Loucy (cell line): ENCODE measurements around the gene HMMR.

Experiments used
- H2AFZ ChIP-seq: fragments of 200-600 bp; sonication (generic); 2 replicates; pipeline ENCODE4 v1.6.0; 2016; ENCODE audit warnings: antibody characterized with exemption, mild to moderate bottlenecking, low read length, moderate library complexity
- H3F3A ChIP-seq: fragments of 200-600 bp; 2 replicates; pipeline ENCODE4 v1.6.0; 2016; ENCODE audit warnings: antibody characterized with exemption, low read depth, mild to moderate bottlenecking
- H3K27me3 ChIP-seq: fragments of 200-600 bp; sonication (generic); 2 replicates; pipeline ENCODE4 v1.6.1; 2014; ENCODE audit warnings: low read length, mild to moderate bottlenecking; ENCODE audit not compliant: insufficient read depth, poor library complexity, severe bottlenecking
- H3K36me3 ChIP-seq: fragments of 200-600 bp; sonication (generic); 2 replicates; pipeline ENCODE4 v1.6.1; 2016; ENCODE audit warnings: low read length; ENCODE audit not compliant: insufficient read depth
- H3K4me1 ChIP-seq: fragments of 200-600 bp; sonication (generic); 2 replicates; pipeline ENCODE4 v1.5.1; 2014; ENCODE audit warnings: low read length, mild to moderate bottlenecking; ENCODE audit not compliant: insufficient read depth, poor library complexity, severe bottlenecking
- H3K4me2 ChIP-seq: fragments of 200-600 bp; sonication (generic); 2 replicates; pipeline ENCODE4 v1.6.0; 2014; ENCODE audit warnings: antibody characterized with exemption, low read length, low read depth, mild to moderate bottlenecking; ENCODE audit not compliant: poor library complexity, severe bottlenecking
- H3K4me3 ChIP-seq: fragments of 200-600 bp; sonication (generic); 2 replicates; pipeline ENCODE4 v1.5.1; 2014; ENCODE audit warnings: low read length, mild to moderate bottlenecking, mixed read lengths; ENCODE audit not compliant: poor library complexity, severe bottlenecking
- H3K79me2 ChIP-seq: fragments of 200-600 bp; sonication (generic); 2 replicates; pipeline ENCODE4 v1.6.1; 2014; ENCODE audit warnings: low read length; ENCODE audit not compliant: insufficient read depth
- H3K9ac ChIP-seq: fragments of 200-600 bp; sonication (generic); 2 replicates; pipeline ENCODE4 v1.6.0; 2014; ENCODE audit warnings: mild to moderate bottlenecking, low read depth, low read length, moderate library complexity; ENCODE audit not compliant: poor library complexity, severe bottlenecking
- H3K9me2 ChIP-seq: fragments of 200-600 bp; sonication (generic); replicated peaks from 2 replicates; pipeline ENCODE4 v1.6.1; 2016; ENCODE audit warnings: low read depth, low read length, mixed read lengths
- H3K9me3 ChIP-seq: fragments of 200-600 bp; sonication (generic); 2 replicates; pipeline ENCODE4 v1.6.1; 2014; ENCODE audit warnings: mild to moderate bottlenecking, antibody characterized with exemption, low read length, low read depth; ENCODE audit not compliant: insufficient read depth
- H4K20me1 ChIP-seq: fragments of 200-600 bp; sonication (generic); 2 replicates; pipeline ENCODE4 v1.6.0; 2014; ENCODE audit warnings: antibody characterized with exemption, low read length, mild to moderate bottlenecking; ENCODE audit not compliant: insufficient read depth, poor library complexity, severe bottlenecking
- CTCF ChIP-seq: fragments of 200-600 bp; sonication (generic); conservative IDR thresholded peaks from 2 replicates; pipeline ENCODE4 v1.5.1; 2014; ENCODE audit warnings: mild to moderate bottlenecking, antibody characterized with exemption, low read length
- EZH2phosphoT487 ChIP-seq: fragments of 200-600 bp; IDR thresholded peaks from 2 replicates; pipeline ENCODE4 v1.6.1; 2018; ENCODE audit warnings: antibody characterized with exemption, mild to moderate bottlenecking, moderate library complexity, borderline replicate concordance

Gene HMMR

GRCh38 chr5:163509291-163509951, 49.0 kb downstream of the HMMR start:
- no peaks in the 10 kb centered on the region for H3F3A ChIP-seq
- H3K79me2 ChIP-seq = peaks cover 75% of the 10 kb centered on the region
- H3K27me3 ChIP-seq = no peaks in the 10 kb centered on the region
- H3K9ac ChIP-seq = no peak overlapping the region
- peaks cover 23% of the 10 kb centered on the region; the same call in 1 of the 2 replicates for H3K36me3 ChIP-seq
- peak overlapping the region; percentile 56 for H3K4me3 ChIP-seq
- peaks cover 45% of the 10 kb centered on the region for H4K20me1 ChIP-seq
- peaks cover 13% of the 10 kb centered on the region for H3K4me1 ChIP-seq
- no peak overlapping the region for H2AFZ ChIP-seq
- H3K9me2 ChIP-seq = no peaks in the 10 kb centered on the region
- H3K4me2 ChIP-seq = peak overlapping the region; percentile 86
- no peak for TF ChIP-seq CTCF
- TF ChIP-seq EZH2phosphoT487 = no peak
- no peaks in the 10 kb centered on the region for H3K9me3 ChIP-seq

- Histone ChIP-seq H3K9me3 (no peaks in the 10 kb centered on the region), H2AFZ (no peak overlapping the region), H3K9me2 (no peaks in the 10 kb centered on the region), H3F3A (no peaks in the 10 kb centered on the region), H4K20me1 (peaks cover 27% of the 10 kb centered on the region), H3K36me3 (peaks cover 49% of the 10 kb centered on the region; the same call in 1 of the 2 replicates), H3K79me2 (peaks cover 51% of the 10 kb centered on the region), H3K4me3 (no peak overlapping the region), H3K4me1 (peaks cover 8% of the 10 kb centered on the region), H3K27me3 (no peaks in the 10 kb centered on the region), H3K4me2 (peak overlapping the region; percentile 37), H3K9ac (no peak overlapping the region)
- TF ChIP-seq EZH2phosphoT487 (no peak), CTCF (no peak)
Measured at GRCh38 chr5:163512526-163512925, 52.1 kb downstream of the HMMR start.

GRCh38 chr5:163525096-163525495, 64.7 kb downstream of the HMMR start:
- TF ChIP-seq EZH2phosphoT487 (no peak), CTCF (no peak)

More at GRCh38 chr5:163525096-163525495, 64.7 kb downstream of the HMMR start:
- H2AFZ ChIP-seq = no peak overlapping the region
- H3K36me3 ChIP-seq = no peaks in the 10 kb centered on the region
- H3K9me3 ChIP-seq = no peaks in the 10 kb centered on the region
- no peaks in the 10 kb centered on the region for H3K4me1 ChIP-seq
- no peak overlapping the region for H3K4me2 ChIP-seq
- H3K9me2 ChIP-seq = no peaks in the 10 kb centered on the region
- no peak overlapping the region for H3K4me3 ChIP-seq
- H3K27me3 ChIP-seq = no peaks in the 10 kb centered on the region
- no peak overlapping the region for H3K9ac ChIP-seq
- no peaks in the 10 kb centered on the region for H3K79me2 ChIP-seq
- no peaks in the 10 kb centered on the region for H3F3A ChIP-seq
- H4K20me1 ChIP-seq = no peaks in the 10 kb centered on the region
